HG03460 (cell line): ENCODE data around the gene RBM34.
"Not testable (repeated sequence)": the region's sequence is repeated elsewhere in the genome, so short reads cannot be mapped to it uniquely, and the experiment has no call there.

Experiments used
- ATAC-seq: cut with Tn5 transposase; IDR thresholded peaks from one replicate; pipeline ENCODE4 v1.9.1; 2021; ENCODE audit not compliant: unreplicated experiment

RBM34 gene

GRCh38 chr1:235093013-235093695, 67.9 kb downstream of the RBM34 start:
- no peak for ATAC-seq

GRCh38 chr1:235092415-235092814, 68.6 kb downstream of the RBM34 start:
- not testable (repeated sequence) for ATAC-seq

- ATAC-seq: not testable (repeated sequence)
Observed at GRCh38 chr1:235092045-235092406, 69.0 kb downstream of the RBM34 start.

DNA sequence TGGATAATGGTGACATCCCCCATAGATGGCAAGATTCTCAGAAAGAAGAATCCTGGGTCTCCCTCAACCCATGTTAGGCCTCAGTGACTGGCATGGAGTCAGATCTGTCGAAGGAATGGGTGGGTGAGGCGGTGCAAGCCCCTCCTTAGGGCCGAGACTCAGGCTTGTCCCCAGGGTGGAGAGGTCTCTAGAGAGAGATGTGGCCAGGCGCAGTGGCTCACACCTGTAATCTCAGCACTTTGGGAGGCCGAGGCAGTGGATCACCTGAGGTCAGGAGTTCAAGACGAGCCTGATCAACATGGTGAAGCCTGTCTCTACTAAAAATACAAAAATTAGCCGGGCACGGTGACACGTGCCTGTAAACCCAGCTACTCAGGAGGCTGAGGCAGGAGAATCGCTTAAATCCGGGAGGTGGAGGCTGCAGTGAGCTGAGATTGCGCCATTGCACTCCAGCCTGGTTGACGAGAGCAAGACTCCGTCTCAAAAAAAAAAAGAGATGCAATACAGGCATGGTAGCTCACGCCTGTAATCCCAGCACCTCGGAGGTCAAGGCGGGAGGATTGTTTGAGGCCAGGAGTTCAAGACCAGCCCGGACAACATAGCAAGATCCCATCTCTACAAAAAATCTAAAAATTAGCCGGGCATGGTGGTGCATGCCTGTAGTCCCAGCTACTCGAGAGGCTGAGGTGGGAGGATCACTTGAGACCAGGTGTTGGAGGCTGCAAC, 69.6 kb downstream of the RBM34 start:
- not testable (repeated sequence) for ATAC-seq

DNA sequence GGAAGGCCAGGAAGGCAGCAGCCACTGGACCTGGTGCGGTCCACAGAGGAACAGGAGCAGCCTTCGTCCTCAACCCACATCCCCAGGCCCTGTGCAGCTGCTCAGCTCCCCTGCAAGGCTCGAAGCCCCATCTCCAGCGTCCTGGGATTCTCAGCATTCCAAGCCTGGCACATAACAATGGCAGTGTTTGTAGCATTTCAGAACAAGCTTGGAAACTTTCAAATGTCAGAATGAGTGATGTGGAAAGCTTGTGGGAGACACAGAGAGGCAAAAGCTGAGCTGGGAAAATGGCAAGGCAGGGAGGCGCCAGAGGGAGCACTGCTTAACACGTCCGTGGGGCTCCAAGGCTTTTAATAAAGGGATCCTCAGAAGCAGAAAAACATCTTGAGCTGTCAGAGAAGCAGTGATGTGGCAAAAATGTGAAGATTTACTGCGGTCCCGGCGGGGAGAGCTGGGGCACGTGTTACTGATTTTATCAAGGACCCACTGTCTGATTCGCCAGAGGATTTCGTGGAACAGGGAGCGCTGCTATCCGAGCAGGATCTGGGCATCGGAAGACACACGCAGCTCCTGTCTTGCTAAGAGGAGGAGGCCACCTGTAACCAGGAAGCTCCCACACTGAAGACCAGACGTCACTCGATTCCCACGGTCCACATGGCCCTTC, 70.5 kb downstream of the RBM34 start:
- ATAC-seq: no peak

DNA sequence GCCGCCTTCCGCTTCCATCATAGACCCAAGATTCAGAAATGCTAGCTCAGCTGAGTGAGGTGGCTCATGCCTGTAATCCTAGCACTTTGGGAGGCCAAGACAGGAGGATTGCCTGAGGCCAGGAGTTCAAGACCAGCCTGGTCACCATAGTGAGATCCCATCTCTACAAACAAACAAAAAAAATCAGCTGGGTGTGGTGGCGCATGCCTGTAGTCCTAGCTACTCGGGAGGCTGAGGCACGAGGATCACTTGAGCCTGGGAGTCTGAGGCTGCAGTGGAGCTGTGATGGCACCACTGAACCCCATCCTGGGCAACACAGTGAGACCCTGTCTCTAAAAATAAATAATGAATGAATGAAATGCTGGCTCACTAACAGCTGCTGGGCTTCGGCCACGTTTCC, 72.1 kb downstream of the RBM34 start:
- no peak for ATAC-seq

- no peak for ATAC-seq
Observed at GRCh38 chr1:235088430-235088829, 72.6 kb downstream of the RBM34 start.

DNA sequence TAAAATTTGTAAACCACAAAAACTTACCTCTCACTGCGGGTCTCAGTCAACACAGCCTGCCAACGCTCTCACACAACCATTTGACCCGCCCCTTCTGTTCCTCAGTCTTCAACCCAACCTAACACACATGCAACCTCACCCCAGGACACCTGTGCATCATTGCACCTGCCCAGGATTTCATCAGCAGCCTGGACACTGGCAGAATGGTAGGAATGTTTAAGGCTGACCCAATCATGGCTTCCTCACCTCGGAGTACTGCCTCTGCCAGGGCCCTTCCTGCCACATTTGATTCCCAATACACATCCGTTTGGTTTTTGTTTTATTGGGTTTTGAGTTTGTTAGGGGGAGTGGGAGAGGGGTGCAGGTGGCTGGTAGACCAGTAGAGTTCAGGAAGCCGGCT, 73.1 kb downstream of the RBM34 start:
- ATAC-seq: no peak

GRCh38 chr1:235085411-235086117, 75.5 kb downstream of the RBM34 start:
- ATAC-seq: not testable (repeated sequence)
